ENCODE measurements around the gene PRICKLE4. TPM values are rescaled to one million over a fixed set of nuclear protein-coding genes. Genes with fewer than 3 reads are reported as not detected.
A peak's percentile ranks its signal among the peaks of the same experiment; 100 is the strongest.

The PRICKLE4 gene
- total and polyA plus RNA-seq, 2 of the 13 experiments (the other 11 are each of a cell fraction or from before 2014, with no cell fraction given), result 0.92 to 1.2 TPM

GRCh38 chr6:41734666-41735426 lies 45.7 kb upstream of the PRICKLE4 start (continued):
- TF ChIP-seq CTCF (CRISPR knock-in tag; IDR thresholded peaks at IDR 0.05) (peak; percentile 24; the same call in 1 of the 2 replicates), NFYB (CRISPR knock-in tag; IDR thresholded peaks at IDR 0.05) (no peak), ZNF747 (CRISPR knock-in tag; IDR thresholded peaks at IDR 0.05; ENCODE audit: borderline replicate concordance) (0 out of 2 replicates have a peak, but pooled peaks have one; percentile 3), HNF4G (IDR thresholded peaks at IDR 0.05; ENCODE audit: borderline replicate concordance, low read depth, low read length) (no peak), HNF4G (CRISPR knock-in tag; IDR thresholded peaks at IDR 0.05; ENCODE audit: borderline replicate concordance, low read depth) (0 out of 2 replicates have a peak, but pooled peaks have one; percentile 2), RNF2 (conservative IDR thresholded peaks at IDR 0.05; ENCODE audit: low read depth) (no peak), ATM (IDR thresholded peaks at IDR 0.05; ENCODE audit: borderline replicate concordance) (no peak), FOXK2 (IDR thresholded peaks at IDR 0.05) (no peak), MYPOP (CRISPR knock-in tag; IDR thresholded peaks at IDR 0.05) (no peak), SMYD3 (CRISPR knock-in tag; IDR thresholded peaks at IDR 0.05) (no peak), POGZ (CRISPR knock-in tag; IDR thresholded peaks at IDR 0.05) (0 out of 2 replicates have a peak, but pooled peaks have one; percentile 11), ZNF468 (CRISPR knock-in tag; IDR thresholded peaks at IDR 0.05) (no peak), MXD1 (CRISPR knock-in tag; IDR thresholded peaks at IDR 0.05) (0 out of 2 replicates have a peak, but pooled peaks have one; percentile 39), ZNF839 (CRISPR knock-in tag; IDR thresholded peaks at IDR 0.05; ENCODE audit: borderline replicate concordance) (0 out of 2 replicates have a peak, but pooled peaks have one; percentile 17), ZNF256 (CRISPR knock-in tag; conservative IDR thresholded peaks at IDR 0.05) (no peak), ZNF414 (CRISPR knock-in tag; IDR thresholded peaks at IDR 0.05) (no peak), ZSCAN25 (CRISPR knock-in tag; IDR thresholded peaks at IDR 0.05) (no peak), CBX1 (IDR thresholded peaks at IDR 0.05; ENCODE audit: low read depth) (no peak), TRIM22 (IDR thresholded peaks at IDR 0.05) (no peak), TCF12 (IDR thresholded peaks at IDR 0.05) (no peak), TCF12 (CRISPR knock-in tag; IDR thresholded peaks at IDR 0.05) (no peak), RELA (CRISPR knock-in tag; IDR thresholded peaks at IDR 0.05) (no peak), ZNF12 (CRISPR knock-in tag; IDR thresholded peaks at IDR 0.05) (no peak), TOE1 (CRISPR knock-in tag; IDR thresholded peaks at IDR 0.05) (no peak), E2F1 (CRISPR knock-in tag; IDR thresholded peaks at IDR 0.05) (no peak)

All from HepG2 (cell line).